H1 (cell line): ENCODE data around the gene TSNAXIP1. TPM values are rescaled to one million over a fixed set of nuclear protein-coding genes. Genes with fewer than 3 reads are reported as not detected.

Experiments
- CTCF ChIA-PET: fragments of 300-600 bp; sonication (Branson Sonifier 250); formaldehyde crosslinking; loops from one replicate; lab custom pipeline; 2021; ENCODE audit not compliant: partially characterized antibody; lab: Charles Lee
- POLR2A ChIA-PET: fragments of 300-600 bp; sonication (Branson Sonifier 250); formaldehyde crosslinking; loops from one replicate; lab custom pipeline; 2021; ENCODE audit warnings: inconsistent platforms; ENCODE audit not compliant: partially characterized antibody; lab: Charles Lee
- DNase-seq, 2 experiments: peaks; one replicate each; pipeline versions ENCODE4 v3.0.0 to v3.0.0-alpha.2; 2010 to 2022; ENCODE audit warnings: low spot score in 2 of 2, low read depth in 1 of 2, mixed read lengths in 1 of 2
- FAIRE-seq: peaks from 2 replicates; lab custom pipeline; 2011; peaks lifted over from hg19 to GRCh38; lab: Jason Lieb, UNC
- H2AFZ ChIP-seq: 2 replicates; pipeline ENCODE4 v1.8.1; 2012; ENCODE audit warnings: low read length, inconsistent platforms
- H2AK5ac ChIP-seq: 2 replicates; pipeline ENCODE4 v1.6.1; 2013; ENCODE audit warnings: low read depth, low read length
- H2BK120ac ChIP-seq: replicated peaks from 2 replicates; pipeline ENCODE3; 2013; ENCODE audit warnings: low read depth, low read length, inconsistent platforms
- H2BK12ac ChIP-seq: 2 replicates; pipeline ENCODE4 v1.6.1; 2013; ENCODE audit warnings: low read depth, low read length
- H2BK15ac ChIP-seq: 2 replicates; pipeline ENCODE4 v1.6.1; 2013; ENCODE audit warnings: low read length
- H2BK20ac ChIP-seq: 2 replicates; pipeline ENCODE4 v1.6.1; 2013; ENCODE audit warnings: low read length
- H2BK5ac ChIP-seq: 2 replicates; pipeline ENCODE4 v1.6.1; 2013; ENCODE audit warnings: low read depth, low read length
- H3K14ac ChIP-seq: 2 replicates; pipeline ENCODE4 v1.6.1; 2013; ENCODE audit warnings: inconsistent platforms; ENCODE audit not compliant: insufficient read length
- H3K18ac ChIP-seq: 2 replicates; pipeline ENCODE4 v1.6.1; 2013; ENCODE audit warnings: low read length; ENCODE audit errors: extremely low read depth
- H3K23ac ChIP-seq: 2 replicates; pipeline ENCODE4 v1.6.1; 2013; ENCODE audit warnings: inconsistent platforms; ENCODE audit not compliant: insufficient read length
- H3K23me2 ChIP-seq: 2 replicates; pipeline ENCODE4 v1.6.1; 2013; ENCODE audit warnings: low read depth, low read length
- H3K27ac ChIP-seq: 2 replicates; pipeline ENCODE4 v1.6.1; 2011; ENCODE audit warnings: low read depth, low read length, inconsistent platforms
- H3K27me3 ChIP-seq, 4 experiments: replicated peaks in 1 of 4; 1 replicate in 1 of 4; 2 replicates in 3 of 4; pipeline versions ENCODE4 v1.6.1 to v1.8.1; 2011 to 2013; ENCODE audit warnings: low read length in 3 of 4, mild to moderate bottlenecking in 3 of 4, inconsistent platforms in 2 of 4, mixed read lengths in 2 of 4, moderate library complexity in 1 of 4; ENCODE audit not compliant: control insufficient read depth in 3 of 4, insufficient read depth in 3 of 4; ENCODE audit errors: extremely low read depth in 1 of 4
- H3K36me3 ChIP-seq, 4 experiments: 2 replicates each; pipeline versions ENCODE4 v1.6.1 to v1.8.1; 2011 to 2013; ENCODE audit warnings: mild to moderate bottlenecking in 4 of 4, low read length in 3 of 4, moderate library complexity in 2 of 4, control low read depth in 1 of 4, inconsistent platforms in 1 of 4; ENCODE audit not compliant: insufficient read depth in 4 of 4, control insufficient read depth in 2 of 4
- H3K4ac ChIP-seq: replicated peaks from 2 replicates; pipeline ENCODE3; 2013; ENCODE audit warnings: low read length, low read depth, mixed read lengths, inconsistent platforms; ENCODE audit not compliant: insufficient read length
- H3K4me1 ChIP-seq, 4 experiments: replicated peaks in 1 of 4; 1 replicate in 1 of 4; 2 replicates in 3 of 4; pipeline versions ENCODE4 v1.6.1 to v1.8.1; 2011 to 2013; ENCODE audit warnings: low read length in 3 of 4, inconsistent platforms in 2 of 4, mixed read lengths in 1 of 4; ENCODE audit not compliant: insufficient read depth in 4 of 4, control insufficient read depth in 3 of 4
- H3K4me2 ChIP-seq, 2 experiments: 2 replicates each; pipeline versions ENCODE4 v1.6.1 to v1.8.1; 2011 to 2013; ENCODE audit warnings: low read depth in 2 of 2, low read length in 2 of 2, control low read depth in 1 of 2, inconsistent platforms in 1 of 2, mild to moderate bottlenecking in 1 of 2; ENCODE audit not compliant: insufficient read depth in 1 of 2
- H3K4me3 ChIP-seq, 4 experiments: fragments of 200-600, 300-600 bp in 1 of 4; sonication (generic), shearing (Covaris generic), sonication (Bioruptor Twin) in 1 of 4; 2 replicates each; pipeline versions ENCODE4 v1.5.1 to v1.8.1; 2011 to 2016; ENCODE audit warnings: low read length in 4 of 4, low read depth in 3 of 4, control low read depth in 2 of 4, inconsistent platforms in 2 of 4, mild to moderate bottlenecking in 2 of 4, mixed read lengths in 1 of 4, moderate library complexity in 1 of 4; ENCODE audit not compliant: insufficient read depth in 2 of 4; ENCODE audit errors: extremely low read depth in 1 of 4
- H3K56ac ChIP-seq: replicated peaks from 2 replicates; pipeline ENCODE3; 2013; ENCODE audit warnings: low read depth, mild to moderate bottlenecking, mixed read lengths, low read length, inconsistent platforms; ENCODE audit not compliant: insufficient read length
- H3K79me1 ChIP-seq: 2 replicates; pipeline ENCODE4 v1.6.1; 2013; ENCODE audit warnings: low read depth, low read length, control low read depth
- H3K79me2 ChIP-seq, 2 experiments: 2 replicates each; pipeline versions ENCODE4 v1.6.1 to v1.8.1; 2012 to 2013; ENCODE audit warnings: low read length in 2 of 2, mild to moderate bottlenecking in 2 of 2, inconsistent platforms in 1 of 2; ENCODE audit not compliant: insufficient read depth in 2 of 2, control insufficient read depth in 1 of 2
- H3K9ac ChIP-seq, 4 experiments: replicated peaks in 1 of 4; 1 replicate in 1 of 4; 2 replicates in 3 of 4; pipeline versions ENCODE4 v1.6.1 to v1.8.1; 2011 to 2013; ENCODE audit warnings: low read depth in 3 of 4, low read length in 3 of 4, control low read depth in 2 of 4, mild to moderate bottlenecking in 2 of 4, moderate library complexity in 2 of 4, inconsistent platforms in 1 of 4; ENCODE audit errors: extremely low read depth in 1 of 4
- H3K9me3 ChIP-seq, 2 experiments: 2 replicates each; pipeline versions ENCODE4 v1.6.1 to v1.8.1; 2012 to 2013; ENCODE audit warnings: mild to moderate bottlenecking in 2 of 2, moderate library complexity in 2 of 2, control low read depth in 1 of 2, inconsistent platforms in 1 of 2, low read depth in 1 of 2, low read length in 1 of 2, mixed read lengths in 1 of 2; ENCODE audit not compliant: insufficient read depth in 2 of 2
- H4K20me1 ChIP-seq, 2 experiments: replicated peaks in 1 of 2; 2 replicates each; pipeline versions ENCODE3 to v1.8.1; 2011 to 2013; ENCODE audit warnings: inconsistent platforms in 2 of 2, low read length in 2 of 2, mild to moderate bottlenecking in 1 of 2; ENCODE audit not compliant: insufficient read depth in 2 of 2, control insufficient read depth in 1 of 2
- H4K5ac ChIP-seq: 2 replicates; pipeline ENCODE4 v1.6.1; 2013; ENCODE audit warnings: low read length, low read depth, mixed read lengths, inconsistent platforms; ENCODE audit not compliant: insufficient read length
- H4K8ac ChIP-seq: 2 replicates; pipeline ENCODE4 v1.8.0; 2013; ENCODE audit warnings: mild to moderate bottlenecking, moderate library complexity, low read length, inconsistent platforms; ENCODE audit not compliant: insufficient read depth; ENCODE audit errors: extremely low read depth
- H4K91ac ChIP-seq: replicated peaks from 2 replicates; pipeline ENCODE3; 2013; ENCODE audit warnings: low read length, mixed read lengths, inconsistent platforms; ENCODE audit not compliant: insufficient read length
- BACH1 ChIP-seq: IDR thresholded peaks from 2 replicates; pipeline ENCODE4 v1.6.1; 2012; ENCODE audit warnings: low read length, improper control_type of control experiment
- CHD1 ChIP-seq: IDR thresholded peaks from 2 replicates; pipeline ENCODE4 v1.6.1; 2012; ENCODE audit warnings: low read depth, low read length, improper control_type of control experiment
- CTBP2 ChIP-seq: IDR thresholded peaks from 2 replicates; pipeline ENCODE4 v1.7.0; 2011; ENCODE audit warnings: borderline replicate concordance, mild to moderate bottlenecking, moderate library complexity, mixed read lengths, low read length; ENCODE audit not compliant: insufficient read depth, insufficient read length
- FOSL1 ChIP-seq: IDR thresholded peaks from 2 replicates; pipeline ENCODE4 v1.6.1; 2011; ENCODE audit warnings: mild to moderate bottlenecking, low read depth, low read length, moderate library complexity; ENCODE audit not compliant: insufficient read depth
- HDAC6 ChIP-seq: IDR thresholded peaks from one replicate; pipeline ENCODE4 v1.7.1; 2012; ENCODE audit warnings: low read depth, mild to moderate bottlenecking, inconsistent platforms, low read length, moderate library complexity
- NRF1 ChIP-seq: IDR thresholded peaks from 2 replicates; pipeline ENCODE4 v1.6.1; 2011; ENCODE audit warnings: mild to moderate bottlenecking, low read depth, low read length, improper control_type of control experiment
- POU5F1 ChIP-seq: IDR thresholded peaks from 2 replicates; pipeline ENCODE4 v1.6.1; 2011; ENCODE audit warnings: low read depth, mild to moderate bottlenecking, low read length, moderate library complexity
- RAD21 ChIP-seq, 2 experiments: IDR thresholded peaks in 1 of 2; conservative IDR thresholded peaks in 1 of 2; 2 replicates each; pipeline ENCODE4 v1.6.1; 2011; ENCODE audit warnings: low read depth in 2 of 2, low read length in 2 of 2, improper control_type of control experiment in 1 of 2, inconsistent platforms in 1 of 2, mild to moderate bottlenecking in 1 of 2, moderate library complexity in 1 of 2
- RXRA ChIP-seq: IDR thresholded peaks from 2 replicates; pipeline ENCODE4 v1.6.1; 2011; ENCODE audit warnings: low read depth, mild to moderate bottlenecking, low read length, moderate library complexity; ENCODE audit not compliant: insufficient read depth
- SIN3A ChIP-seq, 2 experiments: IDR thresholded peaks in 1 of 2; conservative IDR thresholded peaks in 1 of 2; 2 replicates each; pipeline ENCODE4 v1.6.1; 2011 to 2012; ENCODE audit warnings: low read length in 2 of 2, improper control_type of control experiment in 1 of 2, low read depth in 1 of 2, mild to moderate bottlenecking in 1 of 2
- TAF7 ChIP-seq: optimal IDR thresholded peaks from 2 replicates; pipeline ENCODE3; 2011; ENCODE audit warnings: low read depth, mild to moderate bottlenecking, inconsistent platforms, low read length, moderate library complexity, borderline replicate concordance
- TEAD4 ChIP-seq: IDR thresholded peaks from 2 replicates; pipeline ENCODE4 v1.6.1; 2012; ENCODE audit warnings: low read depth, low read length, inconsistent platforms, mixed read lengths
- YY1 ChIP-seq: IDR thresholded peaks from 2 replicates; pipeline ENCODE4 v1.6.1; 2011; ENCODE audit warnings: low read depth, mild to moderate bottlenecking, low read length
- WGBS, 2 experiments: shearing (Covaris generic) in 1 of 2; methylation state at CpG; one replicate each; pipeline versions ENCODE4 v1.1.6 to v1.1.7; 2013 to 2015; ENCODE audit warnings: low lambda C conversion rate in 2 of 2, mixed read lengths in 2 of 2, inconsistent platforms in 1 of 2, low coverage in 1 of 2, missing lambda C conversion rate in 1 of 2; ENCODE audit not compliant: insufficient replicate concordance in 2 of 2, insufficient coverage in 1 of 2, insufficient read length in 1 of 2; ENCODE audit errors: extremely low coverage in 1 of 2, missing lambda C conversion rate in 1 of 2; 5-methylcytosine and 5-hydroxymethylcytosine counted together
- polyA plus RNA-seq, 7 experiments: library from polyadenylated mRNA; depleted of rRNA in 3 of 7; stranded (reverse) in 5 of 7; unstranded in 2 of 7; fragments of >200 nt in 5 of 7; fragments of 200-250 nt in 2 of 7; gene quantifications; 1 replicate in 5 of 7; 2 replicates in 1 of 7; 4 replicates in 1 of 7; pipeline versions ENCODE4 v1.2.1 to v1.2.3, GENCODE V29; 2011 to 2013; ENCODE audit warnings: missing spikeins in 2 of 7, mixed read lengths in 2 of 7
- total RNA-seq: library from RNA; stranded (reverse); fragmentation: NEBNext Ultra II Directional; extraction: Animal tissue kit (Norgen Biotek cat#: 25700); gene quantifications from 2 replicates; pipeline ENCODE4 v1.2.1, GENCODE V29; 2021

The TSNAXIP1 gene
- total and polyA plus RNA-seq, 2 of the 8 experiments (the other 6 are each of a cell fraction or from before 2014, with no cell fraction given), result 0.37 to 0.94 TPM

GRCh38 chr16:67770346-67770991 is 36.2 kb upstream of the TSNAXIP1 start:
- Histone ChIP-seq H2BK15ac (no peak overlapping the region), H3K27ac (no peak overlapping the region), H2AK5ac (no peak overlapping the region), H4K20me1 (peaks cover 0 to 5% of the 10 kb centered on the region in 2 experiments), H3K9me3 (no peaks in the 10 kb centered on the region), H2BK5ac (no peak overlapping the region), H4K5ac (no peak overlapping the region), H2AFZ (no peak overlapping the region), H3K23me2 (no peaks in the 10 kb centered on the region), H3K79me2 (no peaks in the 10 kb centered on the region; a peak in 1 of 4 replicates), H2BK20ac (no peak overlapping the region), H4K8ac (no peak overlapping the region), H3K4me2 (no peak overlapping the region), H3K4me1 (no peaks in the 10 kb centered on the region), H4K91ac (no peak overlapping the region), H3K23ac (no peak overlapping the region), H2BK120ac (no peak overlapping the region), H2BK12ac (no peak overlapping the region), H3K56ac (no peak overlapping the region), H3K4ac (no peak overlapping the region), H3K14ac (no peak overlapping the region), H3K9ac (no peak overlapping the region), H3K27me3 (no peaks in the 10 kb centered on the region), H3K18ac (no peak overlapping the region), H3K79me1 (peaks cover 7% of the 10 kb centered on the region), H3K36me3 (no peaks in the 10 kb centered on the region), H3K4me3 (no peak overlapping the region)
- no peak for TF ChIP-seq TEAD4
- no peak for TF ChIP-seq RXRA
- no peak for TF ChIP-seq POU5F1
- TF ChIP-seq YY1, result no peak
- no peak for TF ChIP-seq HDAC6
- TF ChIP-seq SIN3A (conservative IDR thresholded peaks at IDR 0.05 in 1 of 2, IDR thresholded peaks at IDR 0.05 in 1 of 2; ENCODE audit: low read depth in 1 of 2, low read length in 2 of 2), result no peak
- TF ChIP-seq RAD21 (IDR thresholded peaks at IDR 0.05 in 1 of 2, conservative IDR thresholded peaks at IDR 0.05 in 1 of 2; ENCODE audit: low read depth in 2 of 2, low read length in 2 of 2), result no peak
- TF ChIP-seq FOSL1, result no peak
- no peak for TF ChIP-seq CTBP2
- TF ChIP-seq BACH1, result no peak
- no peak for TF ChIP-seq CHD1
- no peak for TF ChIP-seq NRF1
- TF ChIP-seq TAF7, result no peak
- POLR2A ChIA-PET, result interaction anchor here (1.4 kb wide), 1 partner anchor 36 kb away, joined by 4 read pairs; the partner anchor contains the start of genes RANBP10 and TSNAXIP1
- DNase-seq, result no peak
- 90% methylated on average over 6 of the region's 6 CpGs; no CpG with 5 or more reads in 1 of the 2 experiments for WGBS, 2 experiments
- FAIRE-seq, result no peak
- CTCF ChIA-PET, result interaction anchor here (0.6 to 1.2 kb wide), 2 partner anchors 97 to 255 kb away, joined by 3 read pairs; no protein-coding TSS in a partner anchor
